Measurements from ENCODE around the gene SDE2.

The SDE2 gene

GRCh38 chr1:226044514-226045101 is 45.5 kb upstream of the SDE2 start:
- TF ChIP-seq, protein P1, sequence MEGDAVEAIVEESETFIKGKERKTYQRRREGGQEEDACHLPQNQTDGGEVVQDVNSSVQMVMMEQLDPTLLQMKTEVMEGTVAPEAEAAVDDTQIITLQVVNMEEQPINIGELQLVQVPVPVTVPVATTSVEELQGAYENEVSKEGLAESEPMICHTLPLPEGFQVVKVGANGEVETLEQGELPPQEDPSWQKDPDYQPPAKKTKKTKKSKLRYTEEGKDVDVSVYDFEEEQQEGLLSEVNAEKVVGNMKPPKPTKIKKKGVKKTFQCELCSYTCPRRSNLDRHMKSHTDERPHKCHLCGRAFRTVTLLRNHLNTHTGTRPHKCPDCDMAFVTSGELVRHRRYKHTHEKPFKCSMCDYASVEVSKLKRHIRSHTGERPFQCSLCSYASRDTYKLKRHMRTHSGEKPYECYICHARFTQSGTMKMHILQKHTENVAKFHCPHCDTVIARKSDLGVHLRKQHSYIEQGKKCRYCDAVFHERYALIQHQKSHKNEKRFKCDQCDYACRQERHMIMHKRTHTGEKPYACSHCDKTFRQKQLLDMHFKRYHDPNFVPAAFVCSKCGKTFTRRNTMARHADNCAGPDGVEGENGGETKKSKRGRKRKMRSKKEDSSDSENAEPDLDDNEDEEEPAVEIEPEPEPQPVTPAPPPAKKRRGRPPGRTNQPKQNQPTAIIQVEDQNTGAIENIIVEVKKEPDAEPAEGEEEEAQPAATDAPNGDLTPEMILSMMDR (conservative IDR thresholded peaks at IDR 0.05; ENCODE audit: low read depth, low read length) = no peak
- Histone ChIP-seq H4K20me1 (ENCODE audit: insufficient read depth) (no peaks in the 10 kb centered on the region), H3K4me1 (ENCODE audit: low read depth, poor library complexity, severe bottlenecking) (no peaks in the 10 kb centered on the region), H3K27ac (no peak overlapping the region), H3K4me2 (no peak overlapping the region), H3K4me3 (IDR thresholded peaks at IDR 0.05; ENCODE audit: insufficient read depth, low read depth, low read length) (no peak overlapping the region), H3K27me3 (ENCODE audit: insufficient read depth, low read depth) (no peaks in the 10 kb centered on the region), H2AFZ (ENCODE audit: low read depth) (no peak overlapping the region), H3K79me2 (ENCODE audit: insufficient read depth, low read depth) (no peaks in the 10 kb centered on the region), H3K9ac (no peak overlapping the region), H3K36me3 (ENCODE audit: insufficient read depth) (no peaks in the 10 kb centered on the region)

DNA sequence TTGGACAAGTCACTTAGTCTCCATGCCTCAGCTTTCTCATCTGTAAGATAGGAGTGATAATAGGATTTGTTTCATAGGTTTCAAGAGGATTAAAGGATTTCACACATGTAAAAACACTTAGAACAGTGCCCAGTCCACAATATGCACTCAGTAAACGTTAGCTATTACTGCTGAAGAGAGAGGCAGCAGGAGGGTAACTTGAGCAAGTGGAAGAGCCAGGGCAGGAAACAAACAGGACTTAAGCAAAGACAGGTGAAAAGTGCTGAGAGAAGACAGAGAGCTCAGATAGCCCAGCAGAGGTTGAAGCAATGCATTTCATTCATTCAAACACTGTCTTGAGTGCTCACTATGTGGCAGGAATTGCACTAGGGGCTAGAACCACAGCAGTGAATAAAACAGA is 42.3 kb upstream of the SDE2 start:
- H3K4me3 ChIP-seq (IDR thresholded peaks at IDR 0.05; ENCODE audit: insufficient read depth, low read depth, low read length) = no peak overlapping the region
- H3K79me2 ChIP-seq (ENCODE audit: insufficient read depth, low read depth) = no peaks in the 10 kb centered on the region
- H4K20me1 ChIP-seq (ENCODE audit: insufficient read depth) = no peaks in the 10 kb centered on the region
- H3K9ac ChIP-seq = no peak overlapping the region
- H3K27ac ChIP-seq = no peak overlapping the region
- no peak overlapping the region for H2AFZ ChIP-seq (ENCODE audit: low read depth)
- TF ChIP-seq, protein P1 (conservative IDR thresholded peaks at IDR 0.05; ENCODE audit: low read depth, low read length) = no peak
- no peaks in the 10 kb centered on the region for H3K36me3 ChIP-seq (ENCODE audit: insufficient read depth)
- no peaks in the 10 kb centered on the region for H3K27me3 ChIP-seq (ENCODE audit: insufficient read depth, low read depth)
- no peaks in the 10 kb centered on the region for H3K4me1 ChIP-seq (ENCODE audit: low read depth, poor library complexity, severe bottlenecking)
- H3K4me2 ChIP-seq = no peak overlapping the region

- no peaks in the 10 kb centered on the region for H3K27me3 ChIP-seq (ENCODE audit: insufficient read depth, low read depth)
- TF ChIP-seq, protein P1 (conservative IDR thresholded peaks at IDR 0.05; ENCODE audit: low read depth, low read length) = no peak
- H3K9ac ChIP-seq = no peak overlapping the region
- H3K36me3 ChIP-seq (ENCODE audit: insufficient read depth) = no peaks in the 10 kb centered on the region
- H3K79me2 ChIP-seq (ENCODE audit: insufficient read depth, low read depth) = no peaks in the 10 kb centered on the region
- no peak overlapping the region for H3K4me3 ChIP-seq (IDR thresholded peaks at IDR 0.05; ENCODE audit: insufficient read depth, low read depth, low read length)
- H2AFZ ChIP-seq (ENCODE audit: low read depth) = no peak overlapping the region
- no peak overlapping the region for H3K27ac ChIP-seq
- no peaks in the 10 kb centered on the region for H4K20me1 ChIP-seq (ENCODE audit: insufficient read depth)
- H3K4me2 ChIP-seq = no peak overlapping the region
- H3K4me1 ChIP-seq (ENCODE audit: low read depth, poor library complexity, severe bottlenecking) = no peaks in the 10 kb centered on the region
These were observed 39.5 kb upstream of the SDE2 start for GRCh38 chr1:226038661-226039060.

DNA sequence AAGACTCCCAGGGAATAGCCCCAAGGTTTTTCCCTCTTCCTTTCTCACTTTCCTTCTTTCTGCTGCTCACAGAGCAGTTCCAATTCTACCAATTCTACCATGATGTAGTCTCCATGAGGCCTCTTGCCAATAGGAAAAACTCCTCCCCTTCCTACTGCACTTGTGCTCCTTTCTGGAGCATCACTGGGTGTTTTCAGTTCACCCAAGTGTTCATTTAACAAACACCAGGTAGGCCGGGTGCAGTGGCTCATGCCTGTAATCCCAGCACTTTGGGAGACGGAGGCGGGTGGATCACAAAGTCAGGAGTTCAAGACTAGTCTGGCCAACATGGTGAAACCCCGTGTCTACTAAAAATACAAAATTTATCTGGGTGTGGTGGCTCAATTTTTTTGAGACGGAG is 36.8 kb upstream of the SDE2 start:
- TF ChIP-seq, protein P1 (conservative IDR thresholded peaks at IDR 0.05; ENCODE audit: low read depth, low read length) = no peak
- Histone ChIP-seq H4K20me1 (ENCODE audit: insufficient read depth) (no peaks in the 10 kb centered on the region), H3K79me2 (ENCODE audit: insufficient read depth, low read depth) (no peaks in the 10 kb centered on the region), H3K36me3 (ENCODE audit: insufficient read depth) (no peaks in the 10 kb centered on the region), H3K9ac (no peak overlapping the region), H2AFZ (ENCODE audit: low read depth) (no peak overlapping the region), H3K4me1 (ENCODE audit: low read depth, poor library complexity, severe bottlenecking) (no peaks in the 10 kb centered on the region), H3K27ac (no peak overlapping the region), H3K4me2 (no peak overlapping the region), H3K4me3 (IDR thresholded peaks at IDR 0.05; ENCODE audit: insufficient read depth, low read depth, low read length) (no peak overlapping the region), H3K27me3 (ENCODE audit: insufficient read depth, low read depth) (no peaks in the 10 kb centered on the region)

Measured in KMS-11 (cell line).